GM21381 (cell line): ENCODE results near the gene PNPLA8.
"Not testable (repeated sequence)": the region's sequence is repeated elsewhere in the genome, so short reads cannot be mapped to it uniquely, and the experiment has no call there.

Source experiments
- ATAC-seq: cut with Tn5 transposase; IDR thresholded peaks from one replicate; pipeline ENCODE4 v1.9.1; 2021; ENCODE audit warnings: mild to moderate bottlenecking, moderate library complexity; ENCODE audit not compliant: unreplicated experiment

PNPLA8 gene

GRCh38 chr7:108535257-108535656, 9.3 kb upstream of the PNPLA8 start:
- no peak for ATAC-seq

GRCh38 chr7:108533712-108534111, 7.8 kb upstream of the PNPLA8 start:
- no peak for ATAC-seq

GRCh38 chr7:108529341-108529740, 3.4 kb upstream of the PNPLA8 start:
- no peak for ATAC-seq

- no peak for ATAC-seq
Measured at GRCh38 chr7:108528183-108528712, 2.3 kb upstream of the PNPLA8 start.

- no peak for ATAC-seq
Measured at GRCh38 chr7:108526768-108527017, 758 bp upstream of the PNPLA8 start.

GRCh38 chr7:108525327-108525984, 479 bp downstream of the PNPLA8 start:
- ATAC-seq: peak; percentile 41

GRCh38 chr7:108522780-108523179, 3.2 kb downstream of the PNPLA8 start:
- ATAC-seq: no peak

GRCh38 chr7:108517951-108518350, 8.0 kb downstream of the PNPLA8 start:
- no peak for ATAC-seq

GRCh38 chr7:108515630-108516029, 10.3 kb downstream of the PNPLA8 start:
- no peak for ATAC-seq

GRCh38 chr7:108515013-108515412, 10.9 kb downstream of the PNPLA8 start:
- ATAC-seq: no peak

GRCh38 chr7:108511939-108512338, 14.0 kb downstream of the PNPLA8 start:
- no peak for ATAC-seq

- ATAC-seq: not testable (repeated sequence)
Measured at GRCh38 chr7:108504576-108504975, 21.4 kb downstream of the PNPLA8 start.

- peak; percentile 93 for ATAC-seq
Measured at GRCh38 chr7:108503112-108504026, 22.6 kb downstream of the PNPLA8 start.

- ATAC-seq: no peak
Measured at GRCh38 chr7:108499566-108499965, 26.4 kb downstream of the PNPLA8 start.

- ATAC-seq: no peak
Measured at GRCh38 chr7:108498481-108498880, 27.5 kb downstream of the PNPLA8 start.

- ATAC-seq: no peak
Measured at GRCh38 chr7:108497082-108497725, 28.7 kb downstream of the PNPLA8 start.

- ATAC-seq: no peak
Measured at GRCh38 chr7:108492742-108493141, 33.2 kb downstream of the PNPLA8 start.

GRCh38 chr7:108488768-108489538, 37.0 kb downstream of the PNPLA8 start:
- no peak for ATAC-seq

- ATAC-seq: no peak
Measured at GRCh38 chr7:108487646-108488045, 38.3 kb downstream of the PNPLA8 start.

- no peak for ATAC-seq
Measured at GRCh38 chr7:108486291-108486966, 39.5 kb downstream of the PNPLA8 start.
